Neural crest cell (in vitro differentiated cells): ENCODE data around the gene TGM2. TPM values are rescaled to one million over a fixed set of nuclear protein-coding genes. Genes with fewer than 3 reads are reported as not detected.

Experiments used
- DNase-seq: peaks from one replicate; pipeline ENCODE4 v3.0.0; 2021; ENCODE audit warnings: low read depth, mixed read lengths, low spot score
- H3K27ac Mint-ChIP-seq: one replicate; pipeline ENCODE4 v1.8.0; 2021; ENCODE audit warnings: mild to moderate bottlenecking, mixed read lengths; ENCODE audit not compliant: unreplicated experiment
- H3K27me3 Mint-ChIP-seq: 2 replicates; pipeline ENCODE4 v1.8.0; 2021; ENCODE audit warnings: low read depth, mild to moderate bottlenecking, mixed read lengths
- H3K36me3 Mint-ChIP-seq: 2 replicates; pipeline ENCODE4 v1.8.0; 2021; ENCODE audit warnings: low read depth, mild to moderate bottlenecking, mixed read lengths
- H3K4me1 Mint-ChIP-seq: 2 replicates; pipeline ENCODE4 v1.8.0; 2021; ENCODE audit warnings: mixed read lengths
- H3K4me3 Mint-ChIP-seq: one replicate; pipeline ENCODE4 v1.8.0; 2021; ENCODE audit warnings: mild to moderate bottlenecking, mixed read lengths
- H3K9me3 Mint-ChIP-seq: 2 replicates; pipeline ENCODE4 v1.8.0; 2021; ENCODE audit warnings: mixed read lengths
- total RNA-seq: library from RNA; stranded (reverse); gene quantifications from 2 replicates; pipeline ENCODE4 v1.2.1, GENCODE V29; 2021
- TF ChIP-seq, protein P1 (sequence below): fragments of 200-600 bp; sonication (generic); conservative IDR thresholded peaks from 2 replicates; pipeline ENCODE4 v1.5.0; 2021; ENCODE audit warnings: antibody characterized with exemption, mild to moderate bottlenecking

Gene TGM2
- total RNA-seq, 1 donor from 2014 or later = 1.4 TPM

DNA sequence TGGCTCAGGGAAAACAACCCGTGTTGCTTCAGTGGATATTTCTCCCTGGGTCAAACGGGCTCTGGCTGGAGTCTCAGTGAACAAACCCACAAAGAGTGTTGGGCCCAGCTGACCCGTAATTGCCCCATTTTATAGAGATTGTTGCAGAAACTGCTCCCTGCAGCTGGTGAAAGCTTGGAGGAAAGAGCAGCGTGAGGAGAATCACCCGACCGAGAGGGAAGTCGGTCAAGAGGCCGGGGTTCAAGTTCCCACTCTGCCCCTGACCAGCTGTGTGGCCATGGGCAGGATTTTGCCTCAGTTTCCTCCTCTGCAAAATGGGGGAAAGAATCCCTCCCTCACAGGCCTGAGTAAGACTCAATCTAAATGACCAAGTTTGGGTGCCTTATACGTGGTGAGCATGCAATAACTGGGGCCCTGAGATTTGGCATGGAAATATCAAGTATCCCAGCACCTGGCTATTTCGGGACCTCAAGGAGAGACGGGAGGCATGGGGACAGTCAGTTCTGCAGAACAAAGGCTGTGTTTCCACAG, 1.7 kb upstream of the TGM2 start:
- Mint-ChIP-seq H3K27ac (no peak overlapping the region), H3K36me3 (no peaks in the 10 kb centered on the region), H3K9me3 (no peaks in the 10 kb centered on the region), H3K4me1 (peaks cover 16% of the 10 kb centered on the region), H3K4me3 (no peak overlapping the region), H3K27me3 (no peaks in the 10 kb centered on the region)
- TF ChIP-seq, protein P1, sequence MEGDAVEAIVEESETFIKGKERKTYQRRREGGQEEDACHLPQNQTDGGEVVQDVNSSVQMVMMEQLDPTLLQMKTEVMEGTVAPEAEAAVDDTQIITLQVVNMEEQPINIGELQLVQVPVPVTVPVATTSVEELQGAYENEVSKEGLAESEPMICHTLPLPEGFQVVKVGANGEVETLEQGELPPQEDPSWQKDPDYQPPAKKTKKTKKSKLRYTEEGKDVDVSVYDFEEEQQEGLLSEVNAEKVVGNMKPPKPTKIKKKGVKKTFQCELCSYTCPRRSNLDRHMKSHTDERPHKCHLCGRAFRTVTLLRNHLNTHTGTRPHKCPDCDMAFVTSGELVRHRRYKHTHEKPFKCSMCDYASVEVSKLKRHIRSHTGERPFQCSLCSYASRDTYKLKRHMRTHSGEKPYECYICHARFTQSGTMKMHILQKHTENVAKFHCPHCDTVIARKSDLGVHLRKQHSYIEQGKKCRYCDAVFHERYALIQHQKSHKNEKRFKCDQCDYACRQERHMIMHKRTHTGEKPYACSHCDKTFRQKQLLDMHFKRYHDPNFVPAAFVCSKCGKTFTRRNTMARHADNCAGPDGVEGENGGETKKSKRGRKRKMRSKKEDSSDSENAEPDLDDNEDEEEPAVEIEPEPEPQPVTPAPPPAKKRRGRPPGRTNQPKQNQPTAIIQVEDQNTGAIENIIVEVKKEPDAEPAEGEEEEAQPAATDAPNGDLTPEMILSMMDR = no peak
- no peak for DNase-seq

DNA sequence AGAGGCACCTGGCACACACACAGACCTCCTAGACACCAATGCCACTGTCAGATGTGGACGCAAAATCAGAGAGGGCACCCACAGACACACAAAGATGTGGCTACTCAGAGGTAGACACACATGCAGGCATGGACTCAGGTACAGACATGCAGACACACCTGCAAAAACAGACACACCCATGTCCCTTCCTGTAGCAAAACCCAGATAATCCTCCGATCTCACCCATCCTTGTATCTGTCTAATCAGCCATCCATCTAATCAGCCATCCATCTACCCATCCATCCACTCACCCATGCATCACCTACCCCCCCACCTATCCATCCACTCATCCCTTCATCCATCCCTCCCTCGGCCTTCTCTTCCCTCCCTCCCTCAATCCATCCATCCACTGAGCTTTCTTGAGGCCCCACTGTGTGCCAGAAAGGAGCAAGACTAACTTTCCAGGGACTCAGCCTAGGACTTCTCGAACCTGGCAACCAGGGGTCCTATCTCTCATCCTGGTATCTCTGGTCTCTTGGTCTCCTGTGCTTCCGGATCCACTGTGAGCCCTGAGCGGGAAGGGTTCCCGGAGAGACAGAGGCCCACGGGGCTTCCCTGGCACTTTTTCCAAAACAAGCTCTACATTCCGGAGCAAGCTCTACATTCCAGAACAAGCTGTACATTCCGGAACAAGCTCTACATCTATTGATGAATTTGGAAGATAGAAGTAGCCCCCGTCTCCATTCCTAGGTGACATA, 1.1 kb upstream of the TGM2 start:
- H3K4me3 Mint-ChIP-seq = no peak overlapping the region
- no peak for DNase-seq
- no peak overlapping the region for H3K27ac Mint-ChIP-seq
- peaks cover 15% of the 10 kb centered on the region for H3K4me1 Mint-ChIP-seq
- H3K27me3 Mint-ChIP-seq = no peaks in the 10 kb centered on the region
- H3K9me3 Mint-ChIP-seq = no peaks in the 10 kb centered on the region
- H3K36me3 Mint-ChIP-seq = no peaks in the 10 kb centered on the region
- TF ChIP-seq, protein P1 = no peak

DNA sequence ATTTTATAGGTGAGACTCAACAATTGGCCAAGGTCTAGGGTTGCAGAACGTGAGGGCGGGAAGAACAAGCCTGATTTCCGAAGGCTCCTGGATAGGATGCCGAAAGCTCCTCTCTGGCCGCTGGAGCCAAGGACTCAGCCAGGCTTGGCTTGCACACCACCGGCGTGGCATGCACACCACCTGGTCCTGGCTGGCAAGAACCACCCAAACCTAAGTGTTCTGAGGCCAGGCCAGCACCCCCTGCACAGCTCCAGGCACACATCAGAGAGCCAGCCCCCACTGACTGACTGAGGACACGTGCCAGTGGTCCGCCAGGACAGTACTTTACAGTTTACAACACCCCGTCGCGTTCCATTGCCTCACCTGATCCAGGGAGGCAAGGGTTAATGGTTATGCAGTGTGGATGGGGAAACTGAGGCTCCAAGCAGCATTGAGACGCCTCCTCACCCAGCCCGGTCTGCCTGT, 414 bp downstream of the TGM2 start:
- Mint-ChIP-seq H3K4me1 (peaks cover 9% of the 10 kb centered on the region), H3K27ac (no peak overlapping the region), H3K36me3 (no peaks in the 10 kb centered on the region), H3K9me3 (no peaks in the 10 kb centered on the region), H3K4me3 (no peak overlapping the region), H3K27me3 (no peaks in the 10 kb centered on the region)
- TF ChIP-seq, protein P1 = no peak
- no peak for DNase-seq

DNA sequence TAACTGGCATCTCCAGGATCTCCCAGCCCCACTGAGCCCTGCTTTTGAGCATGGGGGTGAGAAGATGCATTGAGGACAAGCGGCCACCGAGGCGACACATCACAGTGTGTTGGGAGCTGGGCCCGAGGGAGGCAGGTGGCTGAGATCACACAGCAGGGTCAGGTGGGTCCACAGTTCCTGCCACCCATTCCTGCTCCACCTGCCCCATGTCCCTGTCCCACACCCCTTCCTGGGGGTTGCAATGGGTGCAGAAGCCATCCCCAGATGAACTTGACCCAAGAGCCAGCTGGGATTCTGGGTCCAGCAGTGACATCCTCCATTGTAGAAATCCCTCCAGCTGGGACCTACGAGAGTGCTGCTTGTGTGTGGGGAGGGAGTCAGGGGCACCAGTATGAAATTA, 1.0 kb downstream of the TGM2 start:
- H3K27me3 Mint-ChIP-seq = no peaks in the 10 kb centered on the region
- no peaks in the 10 kb centered on the region for H3K9me3 Mint-ChIP-seq
- H3K27ac Mint-ChIP-seq = no peak overlapping the region
- no peaks in the 10 kb centered on the region for H3K36me3 Mint-ChIP-seq
- no peak overlapping the region for H3K4me3 Mint-ChIP-seq
- H3K4me1 Mint-ChIP-seq = peaks cover 10% of the 10 kb centered on the region
- TF ChIP-seq, protein P1 = no peak
- no peak for DNase-seq

DNA sequence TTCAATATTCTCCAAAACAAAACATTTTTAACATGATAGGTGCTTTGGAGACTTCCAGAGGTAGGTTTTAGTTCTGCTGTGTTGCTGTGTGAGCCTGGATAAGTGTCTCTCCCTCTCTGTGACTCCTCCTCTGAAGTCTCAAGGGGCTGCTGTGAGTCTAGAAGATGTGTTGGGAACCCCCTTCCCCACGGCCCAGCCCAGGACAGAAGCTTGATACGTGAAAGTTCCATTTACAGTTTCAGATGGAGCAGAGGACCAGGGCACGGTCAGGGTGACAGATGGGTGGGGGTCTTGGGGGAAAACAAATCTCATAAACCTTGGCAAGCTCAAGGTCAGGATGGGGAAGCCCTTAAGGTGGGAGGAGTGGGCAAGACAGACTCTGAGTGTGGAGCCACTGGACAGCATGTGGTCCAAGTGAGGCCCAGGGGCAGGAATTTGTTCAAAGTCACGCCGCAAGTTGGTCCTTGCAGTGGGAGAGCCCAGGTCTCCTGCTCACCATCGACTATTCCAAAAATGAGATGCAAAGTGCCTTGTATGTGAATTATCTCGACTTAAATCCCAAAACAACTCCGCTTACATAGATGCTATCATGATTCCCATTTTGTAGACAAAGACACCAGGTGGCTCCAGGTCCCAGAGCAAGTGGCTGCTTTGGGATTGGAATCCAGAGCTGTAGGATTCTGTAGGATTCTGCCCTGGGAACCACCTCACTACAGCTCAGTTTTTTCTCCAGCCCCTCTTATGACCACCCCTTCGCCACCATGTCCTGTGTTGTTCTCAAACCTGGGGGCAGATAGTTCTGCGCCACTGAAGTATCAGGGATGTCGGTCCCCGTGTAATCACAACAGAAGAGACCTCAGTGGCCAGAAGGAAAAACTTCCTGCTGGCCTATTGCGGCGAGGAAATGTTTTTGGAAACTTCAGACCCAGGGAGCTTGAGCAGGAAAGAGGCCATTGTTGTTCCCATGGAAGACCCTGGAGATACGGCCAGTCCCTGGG, 1.9 kb downstream of the TGM2 start:
- H3K27me3 Mint-ChIP-seq = no peaks in the 10 kb centered on the region
- H3K36me3 Mint-ChIP-seq = no peaks in the 10 kb centered on the region
- peaks cover 14% of the 10 kb centered on the region for H3K4me1 Mint-ChIP-seq

More for the DNA sequence above, 1.9 kb downstream of the TGM2 start:
- no peak for DNase-seq
- Mint-ChIP-seq H3K27ac (no peak overlapping the region), H3K9me3 (no peaks in the 10 kb centered on the region), H3K4me3 (no peak overlapping the region)
- TF ChIP-seq, protein P1 = no peak
